Amygdala (tissue), 56 donors: ENCODE measurements around the gene VSIG10.
"Not testable (repeated sequence)": the region's sequence is repeated elsewhere in the genome, so short reads cannot be mapped to it uniquely, and the experiment has no call there.

ENCODE experiments used
- DNase-seq, 56 donors: peaks; one replicate each; lab custom pipeline; 2025; lab: John Stamatoyannopoulos, UW

The VSIG10 gene

GRCh38 chr12:118109088-118109487 is 5.3 kb upstream of the VSIG10 start:
- DNase-seq, result no peak

GRCh38 chr12:118107694-118108093 is 3.9 kb upstream of the VSIG10 start:
- DNase-seq, result no peak

- no peak for DNase-seq
These were observed 3.2 kb upstream of the VSIG10 start for GRCh38 chr12:118107011-118107410.

GRCh38 chr12:118103201-118103600 is 610 bp downstream of the VSIG10 start:
- peak in 6 of 56 donors; percentile 11 to 39 (median 32) for DNase-seq

- no peak for DNase-seq
These were observed 1.2 kb downstream of the VSIG10 start for GRCh38 chr12:118102609-118103008.

GRCh38 chr12:118102070-118102469 is 1.7 kb downstream of the VSIG10 start:
- no peak for DNase-seq

GRCh38 chr12:118101051-118101450 is 2.8 kb downstream of the VSIG10 start:
- DNase-seq, result no peak

GRCh38 chr12:118098911-118099671 is 4.7 kb downstream of the VSIG10 start:
- no peak for DNase-seq

- DNase-seq, result no peak
These were observed 5.4 kb downstream of the VSIG10 start for GRCh38 chr12:118098401-118098800.

- DNase-seq, result no peak
These were observed 9.8 kb downstream of the VSIG10 start for GRCh38 chr12:118094039-118094438.

- no peak for DNase-seq
These were observed 14.0 kb downstream of the VSIG10 start for GRCh38 chr12:118089782-118090181.

GRCh38 chr12:118082161-118082560 is 21.6 kb downstream of the VSIG10 start:
- no peak for DNase-seq

- not testable (repeated sequence) for DNase-seq
These were observed 22.3 kb downstream of the VSIG10 start for GRCh38 chr12:118081521-118081920.

GRCh38 chr12:118073768-118074167 is 30.0 kb downstream of the VSIG10 start:
- DNase-seq, result no peak

GRCh38 chr12:118070650-118071049 is 33.2 kb downstream of the VSIG10 start:
- no peak for DNase-seq

GRCh38 chr12:118068445-118068844 is 35.4 kb downstream of the VSIG10 start:
- DNase-seq, result no peak

- DNase-seq, result no peak
These were observed 38.4 kb downstream of the VSIG10 start for GRCh38 chr12:118065380-118065779.

GRCh38 chr12:118064608-118065007 is 39.2 kb downstream of the VSIG10 start:
- no peak for DNase-seq

- no peak for DNase-seq
These were observed 40.0 kb downstream of the VSIG10 start for GRCh38 chr12:118063576-118064391.

- peak in 30 of 56 donors; percentile 3 to 63 (median 24) for DNase-seq
These were observed 41.7 kb downstream of the VSIG10 start for GRCh38 chr12:118061873-118062843.
